HG03095 (cell line): ENCODE data around the gene ARID3B.
"Not testable (repeated sequence)": the region's sequence is repeated elsewhere in the genome, so short reads cannot be mapped to it uniquely, and the experiment has no call there.

Experiments
- ATAC-seq: cut with Tn5 transposase; IDR thresholded peaks from one replicate; pipeline ENCODE4 v1.9.1; 2021; ENCODE audit warnings: moderate library complexity; ENCODE audit not compliant: unreplicated experiment

ARID3B gene

GRCh38 chr15:74564182-74564581 lies 23.2 kb downstream of the ARID3B start:
- no peak for ATAC-seq

- ATAC-seq, result no peak
Measured at GRCh38 chr15:74565381-74566085, 24.5 kb downstream of the ARID3B start.

GRCh38 chr15:74568594-74568993 lies 27.6 kb downstream of the ARID3B start:
- no peak for ATAC-seq

- no peak for ATAC-seq
Measured at GRCh38 chr15:74569731-74570070, 28.7 kb downstream of the ARID3B start.

GRCh38 chr15:74571191-74571590 lies 30.2 kb downstream of the ARID3B start:
- ATAC-seq, result no peak

- ATAC-seq, result no peak
Measured at GRCh38 chr15:74573987-74574386, 33.0 kb downstream of the ARID3B start.

GRCh38 chr15:74578496-74578994 lies 37.5 kb downstream of the ARID3B start:
- ATAC-seq, result no peak

- no peak for ATAC-seq
Measured at GRCh38 chr15:74579001-74579400, 38.0 kb downstream of the ARID3B start.

GRCh38 chr15:74580538-74581350 lies 39.7 kb downstream of the ARID3B start:
- no peak for ATAC-seq

- ATAC-seq, result no peak
Measured at GRCh38 chr15:74584204-74584603, 43.2 kb downstream of the ARID3B start.

- no peak for ATAC-seq
Measured at GRCh38 chr15:74584779-74585178, 43.8 kb downstream of the ARID3B start.

- ATAC-seq, result no peak
Measured at GRCh38 chr15:74585191-74585590, 44.2 kb downstream of the ARID3B start.

GRCh38 chr15:74585857-74586256 lies 44.8 kb downstream of the ARID3B start:
- no peak for ATAC-seq

GRCh38 chr15:74589826-74590225 lies 48.8 kb downstream of the ARID3B start:
- no peak for ATAC-seq

- ATAC-seq, result no peak
Measured at GRCh38 chr15:74592222-74592621, 51.2 kb downstream of the ARID3B start.

GRCh38 chr15:74593122-74593521 lies 52.1 kb downstream of the ARID3B start:
- no peak for ATAC-seq

GRCh38 chr15:74594455-74594854 lies 53.4 kb downstream of the ARID3B start:
- ATAC-seq, result no peak

- ATAC-seq, result no peak
Measured at GRCh38 chr15:74595271-74595670, 54.3 kb downstream of the ARID3B start.

GRCh38 chr15:74596736-74597135 lies 55.7 kb downstream of the ARID3B start:
- ATAC-seq, result not testable (repeated sequence)

- not testable (repeated sequence) for ATAC-seq
Measured at GRCh38 chr15:74597146-74597705, 56.2 kb downstream of the ARID3B start.

- ATAC-seq, result peak; percentile 93
Measured at GRCh38 chr15:74598126-74598842, 57.3 kb downstream of the ARID3B start.
